ENCODE measurements around the gene TPP1.

The TPP1 gene

GRCh38 chr11:6629573-6629891 lies 10.3 kb upstream of the TPP1 start:
- H4K8ac ChIP-seq (ENCODE audit: low read depth, low read length) = no peak overlapping the region

GRCh38 chr11:6628526-6628925 lies 9.3 kb upstream of the TPP1 start:
- H3K14ac ChIP-seq (ENCODE audit: low read length) = no peak overlapping the region
- H3K36me3 ChIP-seq (ENCODE audit: control insufficient read depth in 1 of 2, insufficient read depth in 2 of 2, low read length in 2 of 2) = peaks cover 2 to 3% of the 10 kb centered on the region in 2 experiments
- H3K9me3 ChIP-seq (ENCODE audit: insufficient read depth, low read depth, low read length) = peaks cover 21% of the 10 kb centered on the region

More at GRCh38 chr11:6629573-6629891, 10.3 kb upstream of the TPP1 start:
- H3K27ac ChIP-seq (ENCODE audit: low read depth, low read length) = no peak overlapping the region
- no peak overlapping the region for H3K4ac ChIP-seq (ENCODE audit: low read depth, low read length)
- H4K91ac ChIP-seq (ENCODE audit: low read depth, low read length) = no peak overlapping the region
- H3K4me1 ChIP-seq (ENCODE audit: control insufficient read depth in 1 of 2, insufficient read depth in 2 of 2, low read length in 2 of 2) = peaks cover 6 to 10% of the 10 kb centered on the region in 2 experiments
- no peak for DNase-seq
- H2BK5ac ChIP-seq (ENCODE audit: low read depth, low read length, poor library complexity) = no peak overlapping the region
- no peak overlapping the region for H3K23ac ChIP-seq (ENCODE audit: low read length)
- H3K14ac ChIP-seq (ENCODE audit: low read length) = no peak overlapping the region
- no peak overlapping the region for H3K18ac ChIP-seq (ENCODE audit: low read length)
- H3K79me2 ChIP-seq (ENCODE audit: control insufficient read depth, insufficient read depth, low read length, poor library complexity) = no peaks in the 10 kb centered on the region
- H3K9me3 ChIP-seq (ENCODE audit: insufficient read depth, low read depth, low read length) = peaks cover 23% of the 10 kb centered on the region
- H4K12ac ChIP-seq (ENCODE audit: low read depth, low read length) = no peak overlapping the region
- no CpG with 5 or more reads among the region's 24 CpGs for WGBS (ENCODE audit: extremely low coverage, insufficient coverage, insufficient read length)
- no peaks in the 10 kb centered on the region for H3K79me1 ChIP-seq (ENCODE audit: low read length)
- H3K36me3 ChIP-seq (ENCODE audit: control insufficient read depth in 1 of 2, insufficient read depth in 2 of 2, low read length in 2 of 2) = peaks cover 2 to 3% of the 10 kb centered on the region in 2 experiments
- H2BK12ac ChIP-seq (ENCODE audit: low read length) = no peak overlapping the region
- peaks cover 29% of the 10 kb centered on the region for H3K27me3 ChIP-seq (ENCODE audit: insufficient read depth, low read length)
- no peak overlapping the region for H2BK120ac ChIP-seq (ENCODE audit: insufficient read depth, low read length, poor library complexity)
- H3K4me3 ChIP-seq (ENCODE audit: low read depth, low read length) = no peak overlapping the region
- no peak overlapping the region for H3K4me2 ChIP-seq (ENCODE audit: low read length)
- no peak overlapping the region for H3K9ac ChIP-seq (ENCODE audit: low read length)
- no peak overlapping the region for H2AK5ac ChIP-seq (ENCODE audit: low read length)
- H2AFZ ChIP-seq (ENCODE audit: insufficient read depth, low read length, poor library complexity) = no peak overlapping the region

GRCh38 chr11:6627762-6628241 lies 8.6 kb upstream of the TPP1 start:
- Histone ChIP-seq H2AFZ (ENCODE audit: insufficient read depth, low read length, poor library complexity) (no peak overlapping the region), H4K91ac (ENCODE audit: low read depth, low read length) (no peak overlapping the region), H3K79me1 (ENCODE audit: low read length) (no peaks in the 10 kb centered on the region), H3K4ac (ENCODE audit: low read depth, low read length) (no peak overlapping the region), H3K9me3 (ENCODE audit: insufficient read depth, low read depth, low read length) (peaks cover 21% of the 10 kb centered on the region), H2BK12ac (ENCODE audit: low read length) (no peak overlapping the region), H3K36me3 (ENCODE audit: control insufficient read depth in 1 of 2, insufficient read depth in 2 of 2, low read length in 2 of 2) (peaks cover 2 to 3% of the 10 kb centered on the region in 2 experiments), H3K23ac (ENCODE audit: low read length) (no peak overlapping the region), H2BK5ac (ENCODE audit: low read depth, low read length, poor library complexity) (no peak overlapping the region), H2AK5ac (ENCODE audit: low read length) (no peak overlapping the region), H4K8ac (ENCODE audit: low read depth, low read length) (no peak overlapping the region), H3K27ac (ENCODE audit: low read depth, low read length) (no peak overlapping the region), H3K14ac (ENCODE audit: low read length) (no peak overlapping the region), H3K9ac (ENCODE audit: low read length) (no peak overlapping the region), H3K18ac (ENCODE audit: low read length) (no peak overlapping the region), H4K12ac (ENCODE audit: low read depth, low read length) (no peak overlapping the region), H3K79me2 (ENCODE audit: control insufficient read depth, insufficient read depth, low read length, poor library complexity) (no peaks in the 10 kb centered on the region), H3K27me3 (ENCODE audit: insufficient read depth, low read length) (peaks cover 29% of the 10 kb centered on the region), H3K4me1 (ENCODE audit: control insufficient read depth in 1 of 2, insufficient read depth in 2 of 2, low read length in 2 of 2) (peaks cover 6 to 10% of the 10 kb centered on the region in 2 experiments), H3K4me2 (ENCODE audit: low read length) (no peak overlapping the region), H3K4me3 (ENCODE audit: low read depth, low read length) (no peak overlapping the region), H2BK120ac (ENCODE audit: insufficient read depth, low read length, poor library complexity) (no peak overlapping the region)
- WGBS (ENCODE audit: extremely low coverage, insufficient coverage, insufficient read length) = no CpG with 5 or more reads among the region's 2 CpGs
- no peak for DNase-seq

More at GRCh38 chr11:6628526-6628925, 9.3 kb upstream of the TPP1 start:
- no peaks in the 10 kb centered on the region for H3K79me1 ChIP-seq (ENCODE audit: low read length)
- no peak overlapping the region for H3K23ac ChIP-seq (ENCODE audit: low read length)
- H2BK5ac ChIP-seq (ENCODE audit: low read depth, low read length, poor library complexity) = no peak overlapping the region
- H4K8ac ChIP-seq (ENCODE audit: low read depth, low read length) = no peak overlapping the region
- no peak overlapping the region for H4K12ac ChIP-seq (ENCODE audit: low read depth, low read length)
- no peak overlapping the region for H3K4me2 ChIP-seq (ENCODE audit: low read length)
- no peak overlapping the region for H2AK5ac ChIP-seq (ENCODE audit: low read length)
- peaks cover 29% of the 10 kb centered on the region for H3K27me3 ChIP-seq (ENCODE audit: insufficient read depth, low read length)
- no peak overlapping the region for H3K9ac ChIP-seq (ENCODE audit: low read length)
- WGBS (ENCODE audit: extremely low coverage, insufficient coverage, insufficient read length) = no CpG with 5 or more reads among the region's 4 CpGs
- H3K4me1 ChIP-seq (ENCODE audit: control insufficient read depth in 1 of 2, insufficient read depth in 2 of 2, low read length in 2 of 2) = peaks cover 6 to 10% of the 10 kb centered on the region in 2 experiments
- no peak overlapping the region for H2AFZ ChIP-seq (ENCODE audit: insufficient read depth, low read length, poor library complexity)
- no peak for DNase-seq
- no peak overlapping the region for H3K4ac ChIP-seq (ENCODE audit: low read depth, low read length)
- H3K27ac ChIP-seq (ENCODE audit: low read depth, low read length) = no peak overlapping the region
- H3K79me2 ChIP-seq (ENCODE audit: control insufficient read depth, insufficient read depth, low read length, poor library complexity) = no peaks in the 10 kb centered on the region
- H4K91ac ChIP-seq (ENCODE audit: low read depth, low read length) = no peak overlapping the region
- no peak overlapping the region for H3K18ac ChIP-seq (ENCODE audit: low read length)
- no peak overlapping the region for H2BK120ac ChIP-seq (ENCODE audit: insufficient read depth, low read length, poor library complexity)
- no peak overlapping the region for H3K4me3 ChIP-seq (ENCODE audit: low read depth, low read length)
- H2BK12ac ChIP-seq (ENCODE audit: low read length) = no peak overlapping the region

GRCh38 chr11:6626971-6627761 lies 7.9 kb upstream of the TPP1 start:
- Histone ChIP-seq H2AFZ (ENCODE audit: insufficient read depth, low read length, poor library complexity) (no peak overlapping the region), H3K27me3 (ENCODE audit: insufficient read depth, low read length) (peaks cover 29% of the 10 kb centered on the region), H3K14ac (ENCODE audit: low read length) (no peak overlapping the region), H3K4me1 (ENCODE audit: control insufficient read depth in 1 of 2, insufficient read depth in 2 of 2, low read length in 2 of 2) (peaks cover 6 to 10% of the 10 kb centered on the region in 2 experiments), H2AK5ac (ENCODE audit: low read length) (no peak overlapping the region), H3K4me3 (ENCODE audit: low read depth, low read length) (no peak overlapping the region), H3K4ac (ENCODE audit: low read depth, low read length) (no peak overlapping the region), H3K79me1 (ENCODE audit: low read length) (no peaks in the 10 kb centered on the region), H3K4me2 (ENCODE audit: low read length) (no peak overlapping the region), H2BK5ac (ENCODE audit: low read depth, low read length, poor library complexity) (no peak overlapping the region), H4K8ac (ENCODE audit: low read depth, low read length) (no peak overlapping the region), H3K27ac (ENCODE audit: low read depth, low read length) (no peak overlapping the region), H3K23ac (ENCODE audit: low read length) (no peak overlapping the region), H2BK12ac (ENCODE audit: low read length) (no peak overlapping the region), H3K36me3 (ENCODE audit: control insufficient read depth in 1 of 2, insufficient read depth in 2 of 2, low read length in 2 of 2) (peaks cover under 1 to 2% of the 10 kb centered on the region in 2 experiments), H4K91ac (ENCODE audit: low read depth, low read length) (no peak overlapping the region), H3K18ac (ENCODE audit: low read length) (no peak overlapping the region), H3K9ac (ENCODE audit: low read length) (no peak overlapping the region), H4K12ac (ENCODE audit: low read depth, low read length) (no peak overlapping the region), H3K9me3 (ENCODE audit: insufficient read depth, low read depth, low read length) (peaks cover 20% of the 10 kb centered on the region), H2BK120ac (ENCODE audit: insufficient read depth, low read length, poor library complexity) (no peak overlapping the region), H3K79me2 (ENCODE audit: control insufficient read depth, insufficient read depth, low read length, poor library complexity) (no peaks in the 10 kb centered on the region)
- DNase-seq = no peak
- WGBS (ENCODE audit: extremely low coverage, insufficient coverage, insufficient read length) = no CpG with 5 or more reads among the region's 19 CpGs

All from trophoblast cell (in vitro differentiated cells and primary cell).